HTR-8/SVneo (cell line): ENCODE measurements around the gene AKT1.
"Not testable (repeated sequence)": the region's sequence is repeated elsewhere in the genome, so short reads cannot be mapped to it uniquely, and the experiment has no call there.

Source experiments
- DNase-seq: peaks from one replicate; pipeline ENCODE4 v3.0.0; 2011; ENCODE audit warnings: low spot score, mixed read lengths; ENCODE audit not compliant: insufficient read length
- FAIRE-seq: peaks from 2 replicates; lab custom pipeline; 2011; peaks lifted over from hg19 to GRCh38; lab: Jason Lieb, UNC

AKT1 gene

GRCh38 chr14:104757681-104758392 is 37.7 kb downstream of the AKT1 start:
- DNase-seq (no peak), FAIRE-seq (no peak)

- DNase-seq (no peak), FAIRE-seq (no peak)
These were observed 38.3 kb downstream of the AKT1 start for GRCh38 chr14:104757238-104757585.

GRCh38 chr14:104756477-104757237 is 38.9 kb downstream of the AKT1 start:
- DNase-seq (no peak), FAIRE-seq (no peak)

GRCh38 chr14:104755621-104756020 is 39.9 kb downstream of the AKT1 start:
- FAIRE-seq (no peak), DNase-seq (no peak)

GRCh38 chr14:104754213-104754851 is 41.2 kb downstream of the AKT1 start:
- DNase-seq: no peak

GRCh38 chr14:104753528-104754212 is 41.9 kb downstream of the AKT1 start:
- DNase-seq: no peak
- peak; percentile 16 for FAIRE-seq

More at GRCh38 chr14:104754213-104754851, 41.2 kb downstream of the AKT1 start:
- no peak for FAIRE-seq

- FAIRE-seq (peak; percentile 99), DNase-seq (peak; percentile 99)
These were observed 42.6 kb downstream of the AKT1 start, which contains the start of gene SIVA1 for GRCh38 chr14:104752735-104753527. Gene SIVA1 (plus strand): TSS chr14:104753147. CDS start chr14:104753202, 55 bp downstream.

GRCh38 chr14:104752423-104752734 is 43.2 kb downstream of the AKT1 start:
- FAIRE-seq: no peak
- no peak for DNase-seq

- DNase-seq: no peak
- FAIRE-seq: no peak
These were observed 43.8 kb downstream of the AKT1 start for GRCh38 chr14:104751539-104752422.

GRCh38 chr14:104750753-104751057 is 44.8 kb downstream of the AKT1 start:
- not testable (repeated sequence) for FAIRE-seq, DNase-seq

- FAIRE-seq (no peak), DNase-seq (no peak)
These were observed 45.3 kb downstream of the AKT1 start for GRCh38 chr14:104750056-104750752.

- DNase-seq (no peak), FAIRE-seq (no peak)
These were observed 46.4 kb downstream of the AKT1 start for GRCh38 chr14:104749111-104749649.

GRCh38 chr14:104747876-104748275 is 47.7 kb downstream of the AKT1 start:
- FAIRE-seq (no peak), DNase-seq (no peak)

- DNase-seq: no peak
- FAIRE-seq: no peak
These were observed 48.5 kb downstream of the AKT1 start for GRCh38 chr14:104746934-104747481.

GRCh38 chr14:104746071-104746545 is 49.4 kb downstream of the AKT1 start:
- no peak for DNase-seq
- no peak for FAIRE-seq

- FAIRE-seq (peak; percentile 20), DNase-seq (no peak)
These were observed 50.1 kb downstream of the AKT1 start for GRCh38 chr14:104745431-104745830.

- DNase-seq (no peak), FAIRE-seq (no peak)
These were observed 51.1 kb downstream of the AKT1 start for GRCh38 chr14:104744484-104744883.
